Peyer's patch (tissue), 4 donors: ENCODE data around the gene SSTR3.
"Not testable (repeated sequence)": the region's sequence is repeated elsewhere in the genome, so short reads cannot be mapped to it uniquely, and the experiment has no call there.

Experiments used
- POLR2A ChIP-seq, 2 donors: fragments of 450-650 bp; IDR thresholded peaks; one replicate each; pipeline ENCODE4 v1.5.1; 2017; ENCODE audit warnings: antibody characterized with exemption in 2 of 2, mild to moderate bottlenecking in 2 of 2, moderate library complexity in 2 of 2
- TF ChIP-seq, protein P1 (sequence below), 6 experiments: fragments of 450-650 bp in 4 of 6; fragments of 200-600 bp in 2 of 6; sonication (generic) in 1 of 6; IDR thresholded peaks; one replicate each; pipeline ENCODE4 v1.5.1; 2017 to 2019; ENCODE audit warnings: antibody characterized with exemption in 6 of 6, mild to moderate bottlenecking in 3 of 6, moderate library complexity in 1 of 6

- TF ChIP-seq, protein P1, sequence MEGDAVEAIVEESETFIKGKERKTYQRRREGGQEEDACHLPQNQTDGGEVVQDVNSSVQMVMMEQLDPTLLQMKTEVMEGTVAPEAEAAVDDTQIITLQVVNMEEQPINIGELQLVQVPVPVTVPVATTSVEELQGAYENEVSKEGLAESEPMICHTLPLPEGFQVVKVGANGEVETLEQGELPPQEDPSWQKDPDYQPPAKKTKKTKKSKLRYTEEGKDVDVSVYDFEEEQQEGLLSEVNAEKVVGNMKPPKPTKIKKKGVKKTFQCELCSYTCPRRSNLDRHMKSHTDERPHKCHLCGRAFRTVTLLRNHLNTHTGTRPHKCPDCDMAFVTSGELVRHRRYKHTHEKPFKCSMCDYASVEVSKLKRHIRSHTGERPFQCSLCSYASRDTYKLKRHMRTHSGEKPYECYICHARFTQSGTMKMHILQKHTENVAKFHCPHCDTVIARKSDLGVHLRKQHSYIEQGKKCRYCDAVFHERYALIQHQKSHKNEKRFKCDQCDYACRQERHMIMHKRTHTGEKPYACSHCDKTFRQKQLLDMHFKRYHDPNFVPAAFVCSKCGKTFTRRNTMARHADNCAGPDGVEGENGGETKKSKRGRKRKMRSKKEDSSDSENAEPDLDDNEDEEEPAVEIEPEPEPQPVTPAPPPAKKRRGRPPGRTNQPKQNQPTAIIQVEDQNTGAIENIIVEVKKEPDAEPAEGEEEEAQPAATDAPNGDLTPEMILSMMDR (IDR thresholded peaks at IDR 0.05), result not testable (repeated sequence)
- not testable (repeated sequence) for TF ChIP-seq POLR2A (IDR thresholded peaks at IDR 0.05)
These were observed 10.8 kb downstream of the SSTR3 start for GRCh38 chr22:37201443-37201820.
